GM21825 (cell line): ENCODE data around the gene FERMT3.
A peak's percentile ranks its signal among the peaks of the same experiment; 100 is the strongest.

Experiments
- ATAC-seq: cut with Tn5 transposase; IDR thresholded peaks from one replicate; pipeline ENCODE4 v1.9.1; 2021; ENCODE audit warnings: mild to moderate bottlenecking, moderate library complexity; ENCODE audit not compliant: unreplicated experiment

FERMT3 gene

GRCh38 chr11:64233913-64234586 is 27.5 kb downstream of the FERMT3 start, which contains the start of gene VEGFB:
TSS of gene VEGFB (plus strand) at chr11:64234584. CDS start at chr11:64234834, 250 bp downstream.
- ATAC-seq = peak; percentile 33

GRCh38 chr11:64234647-64235379 is 28.3 kb downstream of the FERMT3 start:
- peak; percentile 22 for ATAC-seq

- ATAC-seq = no peak
Observed at GRCh38 chr11:64235437-64236161, 29.1 kb downstream of the FERMT3 start.

- no peak for ATAC-seq
Observed at GRCh38 chr11:64237484-64237951, 31.0 kb downstream of the FERMT3 start.

GRCh38 chr11:64238076-64238475 is 31.6 kb downstream of the FERMT3 start:
- ATAC-seq = no peak

- no peak for ATAC-seq
Observed at GRCh38 chr11:64238999-64239398, 32.5 kb downstream of the FERMT3 start.

- no peak for ATAC-seq
Observed at GRCh38 chr11:64239662-64240434, 33.3 kb downstream of the FERMT3 start.

- peak; percentile 56 for ATAC-seq
Observed at GRCh38 chr11:64240435-64241240, 34.1 kb downstream of the FERMT3 start, which contains the start of gene FKBP2. TSS of gene FKBP2 (plus strand) at chr11:64241095. CDS start at chr11:64242388, 1,293 bp downstream.

GRCh38 chr11:64241241-64241490 is 34.6 kb downstream of the FERMT3 start:
- peak; percentile 59 for ATAC-seq

- ATAC-seq = peak; percentile 56
Observed at GRCh38 chr11:64241491-64242374, 35.2 kb downstream of the FERMT3 start.

- ATAC-seq = no peak
Observed at GRCh38 chr11:64243236-64243854, 36.8 kb downstream of the FERMT3 start.

- ATAC-seq = no peak
Observed at GRCh38 chr11:64244107-64244506, 37.6 kb downstream of the FERMT3 start.

GRCh38 chr11:64244966-64245365 is 38.4 kb downstream of the FERMT3 start:
- no peak for ATAC-seq

GRCh38 chr11:64245401-64245796 is 38.9 kb downstream of the FERMT3 start:
- ATAC-seq = no peak

- ATAC-seq = no peak
Observed at GRCh38 chr11:64245797-64246620, 39.5 kb downstream of the FERMT3 start.

GRCh38 chr11:64246621-64246870 is 40.0 kb downstream of the FERMT3 start:
- ATAC-seq = peak; percentile 5

GRCh38 chr11:64246871-64247728 is 40.6 kb downstream of the FERMT3 start, which contains the start of gene PPP1R14B:
TSS of gene PPP1R14B (minus strand) at chr11:64246943. CDS start at chr11:64246673, 270 bp downstream.
- ATAC-seq = peak; percentile 28
